Hepatocyte (in vitro differentiated cells): Measurements from ENCODE around the gene RMND1. TPM values are rescaled to one million over a fixed set of nuclear protein-coding genes. Genes with fewer than 3 reads are reported as not detected.

Source experiments
- DNase-seq: peaks from one replicate; pipeline ENCODE4 v3.0.0-alpha.2; 2016; ENCODE audit warnings: low spot score
- H2AFZ ChIP-seq: fragments of 200-600 bp; sonication (generic); 2 replicates; pipeline ENCODE4 v1.6.0; 2016; ENCODE audit warnings: antibody characterized with exemption, mild to moderate bottlenecking
- H3K27ac ChIP-seq: fragments of 200-600 bp; sonication (generic); 2 replicates; pipeline ENCODE4 v1.5.1; 2016; ENCODE audit warnings: mild to moderate bottlenecking
- H3K27me3 ChIP-seq: fragments of 200-600 bp; sonication (generic); 2 replicates; pipeline ENCODE4 v1.6.1; 2016
- H3K36me3 ChIP-seq: fragments of 200-600 bp; sonication (generic); replicated peaks from 2 replicates; pipeline ENCODE4 v1.5.1; 2016; ENCODE audit warnings: low read depth; ENCODE audit not compliant: insufficient read depth
- H3K4me1 ChIP-seq: fragments of 200-600 bp; sonication (generic); 2 replicates; pipeline ENCODE4 v1.5.1; 2016; ENCODE audit warnings: mild to moderate bottlenecking, moderate library complexity; ENCODE audit not compliant: insufficient read depth
- H3K4me2 ChIP-seq: fragments of 200-600 bp; sonication (generic); 2 replicates; pipeline ENCODE4 v1.6.0; 2016
- H3K4me3 ChIP-seq: fragments of 200-600 bp; sonication (generic); 2 replicates; pipeline ENCODE4 v1.5.1; 2016; ENCODE audit warnings: mild to moderate bottlenecking
- H3K79me2 ChIP-seq: fragments of 200-600 bp; sonication (generic); 2 replicates; pipeline ENCODE4 v1.6.0; 2017; ENCODE audit warnings: mild to moderate bottlenecking
- H3K9me2 ChIP-seq: fragments of 200-600 bp; sonication (generic); replicated peaks from 2 replicates; pipeline ENCODE4 v1.6.0; 2017; ENCODE audit warnings: mild to moderate bottlenecking; ENCODE audit not compliant: insufficient read depth
- H3K9me3 ChIP-seq: fragments of 200-600 bp; sonication (generic); 2 replicates; pipeline ENCODE4 v1.5.1; 2016; ENCODE audit warnings: low read depth, mild to moderate bottlenecking
- H4K20me1 ChIP-seq: fragments of 200-600 bp; sonication (generic); 2 replicates; pipeline ENCODE4 v1.6.0; 2016; ENCODE audit warnings: mild to moderate bottlenecking; ENCODE audit not compliant: insufficient read depth, poor library complexity, severe bottlenecking
- CTCF ChIP-seq: fragments of 200-600 bp; sonication (generic); IDR thresholded peaks from 2 replicates; pipeline ENCODE4 v1.5.1; 2016; ENCODE audit warnings: antibody characterized with exemption, mild to moderate bottlenecking; ENCODE audit not compliant: poor library complexity
- EZH2 ChIP-seq: fragments of 200-600 bp; sonication (generic); IDR thresholded peaks from 2 replicates; pipeline ENCODE4 v1.6.1; 2016; ENCODE audit warnings: antibody characterized with exemption, mild to moderate bottlenecking, borderline replicate concordance
- EZH2phosphoT487 ChIP-seq: fragments of 200-600 bp; sonication (generic); IDR thresholded peaks from one replicate; pipeline ENCODE4 v1.6.1; 2018; ENCODE audit warnings: antibody characterized with exemption, mild to moderate bottlenecking, low read depth, moderate library complexity; ENCODE audit not compliant: unreplicated experiment, severe bottlenecking
- WGBS: methylation state at CpG from one replicate; pipeline ENCODE4 v1.1.6; 2016; ENCODE audit warnings: low lambda C conversion rate; ENCODE audit errors: missing lambda C conversion rate; 5-methylcytosine and 5-hydroxymethylcytosine counted together
- polyA plus RNA-seq: library from polyadenylated mRNA; unstranded; fragments of >200 nt; fragmentation: Nextera tagmentation; extraction: Ambion mirVana; gene quantifications from 2 replicates; pipeline ENCODE4 v1.2.1, GENCODE V29; 2016
- total RNA-seq: library from RNA; depleted of rRNA; stranded (reverse); fragments of >200 nt; gene quantifications from 2 replicates; pipeline ENCODE4 v1.2.3, GENCODE V29; 2014

Gene RMND1
- total and polyA plus RNA-seq, 2 experiments from 2014 or later, result 24.1 to 41.9 TPM

DNA sequence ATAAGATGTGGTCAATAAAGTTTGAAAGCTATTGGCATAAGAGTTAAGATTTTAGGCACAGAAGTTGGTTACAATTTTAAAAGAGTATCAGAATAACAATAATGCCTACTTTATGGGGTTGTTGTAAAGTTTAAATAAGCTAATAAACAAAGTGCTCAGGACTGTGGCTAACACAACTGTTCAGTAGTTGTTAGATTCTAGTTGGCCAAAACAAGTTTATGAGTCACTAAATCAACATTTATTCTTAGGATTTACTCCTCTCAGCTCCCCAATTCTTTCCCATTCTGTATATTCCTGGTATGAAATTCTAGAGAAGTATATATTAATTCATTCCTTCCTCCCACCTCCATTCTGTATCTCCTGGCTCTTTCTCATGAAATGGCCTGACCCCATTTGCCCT is 14.5 kb downstream of the RMND1 start:
- Histone ChIP-seq H3K4me2 (no peak overlapping the region), H3K27ac (peak overlapping the region; percentile 77), H3K9me2 (no peaks in the 10 kb centered on the region), H2AFZ (no peak overlapping the region), H3K4me1 (peaks cover 18% of the 10 kb centered on the region), H3K36me3 (no peaks in the 10 kb centered on the region), H3K27me3 (no peaks in the 10 kb centered on the region), H3K79me2 (peaks cover 76% of the 10 kb centered on the region), H3K4me3 (no peak overlapping the region), H3K9me3 (no peaks in the 10 kb centered on the region), H4K20me1 (no peaks in the 10 kb centered on the region)
- DNase-seq, result no peak
- TF ChIP-seq EZH2phosphoT487 (no peak), EZH2 (no peak), CTCF (no peak)

- H3K4me1 ChIP-seq, result peaks cover 15% of the 10 kb centered on the region
- no peak for TF ChIP-seq CTCF
- TF ChIP-seq EZH2, result no peak
- TF ChIP-seq EZH2phosphoT487, result no peak
- H3K4me2 ChIP-seq, result peak overlapping the region; percentile 29
- H2AFZ ChIP-seq, result no peak overlapping the region
- no peaks in the 10 kb centered on the region for H4K20me1 ChIP-seq
- no peak for DNase-seq
- H3K4me3 ChIP-seq, result no peak overlapping the region
- no peaks in the 10 kb centered on the region for H3K36me3 ChIP-seq
- H3K27ac ChIP-seq, result peak overlapping the region; percentile 77
- no peaks in the 10 kb centered on the region for H3K27me3 ChIP-seq
- peaks cover 71% of the 10 kb centered on the region for H3K79me2 ChIP-seq
- H3K9me3 ChIP-seq, result no peaks in the 10 kb centered on the region
- no peaks in the 10 kb centered on the region for H3K9me2 ChIP-seq
Measured at GRCh38 chr6:151436802-151437201, 15.1 kb downstream of the RMND1 start.

DNA sequence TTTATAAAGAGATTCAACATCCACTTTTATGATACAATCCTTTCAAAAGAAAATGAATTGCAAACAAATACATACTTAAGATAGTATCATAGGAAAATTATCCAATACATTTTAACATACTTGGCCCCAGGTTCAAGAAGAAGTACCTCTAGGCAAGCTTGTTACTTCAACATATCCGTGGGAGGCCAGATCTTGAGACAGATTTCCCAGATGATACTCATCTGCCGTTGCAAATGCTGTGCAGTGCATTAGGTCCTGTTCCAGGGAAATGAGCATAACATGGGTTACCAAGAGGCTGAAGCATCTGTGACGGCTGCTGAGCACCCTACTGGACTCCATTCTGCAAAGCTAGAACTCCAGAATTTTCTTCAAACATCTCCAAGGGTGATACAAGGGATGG is 15.6 kb downstream of the RMND1 start:
- DNase-seq, result no peak
- H3K27ac ChIP-seq, result peak overlapping the region; percentile 77

More for the DNA sequence above, 15.6 kb downstream of the RMND1 start:
- no peak overlapping the region for H2AFZ ChIP-seq
- peaks cover 69% of the 10 kb centered on the region for H3K79me2 ChIP-seq
- TF ChIP-seq EZH2phosphoT487, result no peak
- no peak for TF ChIP-seq CTCF
- no peak for TF ChIP-seq EZH2
- no peaks in the 10 kb centered on the region for H3K9me3 ChIP-seq
- 75% methylated on average over 3 of the region's 3 CpGs for WGBS
- no peaks in the 10 kb centered on the region for H3K27me3 ChIP-seq
- no peaks in the 10 kb centered on the region for H4K20me1 ChIP-seq
- H3K4me1 ChIP-seq, result peaks cover 11% of the 10 kb centered on the region
- no peaks in the 10 kb centered on the region for H3K36me3 ChIP-seq
- no peaks in the 10 kb centered on the region for H3K9me2 ChIP-seq
- no peak overlapping the region for H3K4me3 ChIP-seq
- peak overlapping the region; percentile 29 for H3K4me2 ChIP-seq
